GM10248 (cell line): ENCODE data around the gene YY1.
"Not testable (repeated sequence)": the region's sequence is repeated elsewhere in the genome, so short reads cannot be mapped to it uniquely, and the experiment has no call there.

Source experiments
- CTCF ChIA-PET: fragments of 300-600 bp; sonication (Branson Sonifier 250); formaldehyde crosslinking; extraction: SDS; loops from one replicate; lab custom pipeline; 2021; ENCODE audit warnings: antibody characterized with exemption; lab: Yijun Ruan, JAX
- POLR2A ChIA-PET: fragments of 350-650 bp; sonication (Branson Sonifier 250); formaldehyde crosslinking; extraction: SDS; loops from one replicate; lab custom pipeline; 2020; ENCODE audit warnings: antibody characterized with exemption; lab: Yijun Ruan, JAX
- DNase-seq: peaks from one replicate; pipeline ENCODE4 v3.0.0; 2012; ENCODE audit errors: extremely low spot score
- CTCF ChIP-seq: IDR thresholded peaks from 2 replicates; pipeline ENCODE4 v1.5.1; 2012; ENCODE audit warnings: mild to moderate bottlenecking, low read depth; ENCODE audit errors: extremely low read depth, missing control alignments, control extremely low read depth

The YY1 gene

GRCh38 chr14:100279133-100279532, 40.2 kb downstream of the YY1 start:
- no peak for DNase-seq
- POLR2A ChIA-PET = no interaction called here
- CTCF ChIA-PET = interaction anchor here (0.8 to 1.6 kb wide), 3 partner anchors 10 to 86 kb away, joined by 3 to 4 read pairs (median 3); no protein-coding TSS in a partner anchor
- no peak for TF ChIP-seq CTCF

GRCh38 chr14:100279563-100279962, 40.6 kb downstream of the YY1 start:
- ChIA-PET CTCF (interaction anchor here (0.8 to 1.6 kb wide), 3 partner anchors 11 to 87 kb away, joined by 3 to 4 read pairs (median 3); no protein-coding TSS in a partner anchor), POLR2A (no interaction called here)
- DNase-seq = no peak
- no peak for TF ChIP-seq CTCF

GRCh38 chr14:100281286-100282082, 42.5 kb downstream of the YY1 start:
- POLR2A ChIA-PET = no interaction called here
- no peak for DNase-seq
- CTCF ChIA-PET = interaction anchor here (1.0 to 7.0 kb wide), 5 partner anchors 13 to 39 kb away, joined by 3 to 121 read pairs (median 6); no protein-coding TSS in a partner anchor
- TF ChIP-seq CTCF = no peak

GRCh38 chr14:100282083-100282350, 43.1 kb downstream of the YY1 start:
- no peak for DNase-seq
- ChIA-PET POLR2A (interaction anchor here (1.0 kb wide), 1 partner anchor 41 kb away, joined by 3 read pairs; no protein-coding TSS in a partner anchor), CTCF (interaction anchor here (1.0 to 7.0 kb wide), 6 partner anchors 14 to 109 kb away, joined by 3 to 121 read pairs (median 4); no protein-coding TSS in a partner anchor)
- TF ChIP-seq CTCF = no peak

GRCh38 chr14:100282766-100283419, 43.9 kb downstream of the YY1 start:
- no peak for DNase-seq
- POLR2A ChIA-PET = interaction anchor here (0.5 to 1.0 kb wide), 2 partner anchors 34 to 42 kb away, joined by 3 to 4 read pairs; no protein-coding TSS in a partner anchor
- TF ChIP-seq CTCF = no peak
- CTCF ChIA-PET = interaction anchor here (0.7 to 7.0 kb wide), 11 partner anchors 8 to 207 kb away, joined by 3 to 121 read pairs (median 6); no protein-coding TSS in a partner anchor

- DNase-seq = not testable (repeated sequence)
- CTCF ChIA-PET = interaction anchor here (0.7 to 7.0 kb wide), 14 partner anchors 8 to 208 kb away, joined by 3 to 121 read pairs (median 8); no protein-coding TSS in a partner anchor
- POLR2A ChIA-PET = interaction anchor here (0.5 kb wide), 1 partner anchor 34 kb away, joined by 4 read pairs; no protein-coding TSS in a partner anchor
Measured at GRCh38 chr14:100283436-100283835, 44.5 kb downstream of the YY1 start.
